Measurements from ENCODE around the gene FKBP15. TPM values are rescaled to one million over a fixed set of nuclear protein-coding genes. Genes with fewer than 3 reads are reported as not detected.

Gene FKBP15
- total and polyA plus RNA-seq, 2 experiments from 2014 or later, result 7.7 to 13.7 TPM

DNA sequence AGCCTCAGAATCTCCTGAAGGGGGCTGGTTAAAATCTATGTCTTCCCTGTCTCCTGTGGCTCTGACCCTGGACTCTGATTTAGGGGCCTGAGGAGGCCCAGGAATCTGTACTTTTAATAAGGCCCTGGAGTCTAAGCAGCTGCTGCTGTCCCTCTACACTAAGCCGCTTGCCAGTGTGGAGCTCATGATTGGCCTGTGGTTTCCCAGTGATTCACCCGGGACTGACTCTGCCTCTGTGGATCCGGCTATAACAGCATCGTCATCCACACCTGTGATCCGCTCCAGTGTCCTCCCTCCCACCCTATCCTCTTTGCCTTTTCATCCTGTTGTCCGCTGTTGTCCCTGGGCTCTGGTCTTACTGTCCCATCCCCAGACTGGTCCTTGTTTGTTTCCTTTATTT is 66.6 kb downstream of the FKBP15 start:
- no peaks in the 10 kb centered on the region for H3K36me3 ChIP-seq (replicated peaks; ENCODE audit: insufficient read depth, low read depth)
- no peak overlapping the region for H2AFZ ChIP-seq
- TF ChIP-seq EZH2phosphoT487 (IDR thresholded peaks at IDR 0.05; ENCODE audit: low read depth, severe bottlenecking, unreplicated experiment) (no peak), EZH2 (IDR thresholded peaks at IDR 0.05; ENCODE audit: borderline replicate concordance) (no peak)
- TF ChIP-seq, protein P1, sequence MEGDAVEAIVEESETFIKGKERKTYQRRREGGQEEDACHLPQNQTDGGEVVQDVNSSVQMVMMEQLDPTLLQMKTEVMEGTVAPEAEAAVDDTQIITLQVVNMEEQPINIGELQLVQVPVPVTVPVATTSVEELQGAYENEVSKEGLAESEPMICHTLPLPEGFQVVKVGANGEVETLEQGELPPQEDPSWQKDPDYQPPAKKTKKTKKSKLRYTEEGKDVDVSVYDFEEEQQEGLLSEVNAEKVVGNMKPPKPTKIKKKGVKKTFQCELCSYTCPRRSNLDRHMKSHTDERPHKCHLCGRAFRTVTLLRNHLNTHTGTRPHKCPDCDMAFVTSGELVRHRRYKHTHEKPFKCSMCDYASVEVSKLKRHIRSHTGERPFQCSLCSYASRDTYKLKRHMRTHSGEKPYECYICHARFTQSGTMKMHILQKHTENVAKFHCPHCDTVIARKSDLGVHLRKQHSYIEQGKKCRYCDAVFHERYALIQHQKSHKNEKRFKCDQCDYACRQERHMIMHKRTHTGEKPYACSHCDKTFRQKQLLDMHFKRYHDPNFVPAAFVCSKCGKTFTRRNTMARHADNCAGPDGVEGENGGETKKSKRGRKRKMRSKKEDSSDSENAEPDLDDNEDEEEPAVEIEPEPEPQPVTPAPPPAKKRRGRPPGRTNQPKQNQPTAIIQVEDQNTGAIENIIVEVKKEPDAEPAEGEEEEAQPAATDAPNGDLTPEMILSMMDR (IDR thresholded peaks at IDR 0.05; ENCODE audit: poor library complexity), result no peak
- no peak for DNase-seq (ENCODE audit: low spot score)
- H3K79me2 ChIP-seq, result no peaks in the 10 kb centered on the region
- no peaks in the 10 kb centered on the region for H3K9me3 ChIP-seq (ENCODE audit: low read depth)
- no peaks in the 10 kb centered on the region for H3K9me2 ChIP-seq (replicated peaks; ENCODE audit: insufficient read depth)
- no peaks in the 10 kb centered on the region for H4K20me1 ChIP-seq (ENCODE audit: insufficient read depth, poor library complexity, severe bottlenecking)
- H3K4me1 ChIP-seq (ENCODE audit: insufficient read depth), result peaks cover 7% of the 10 kb centered on the region
- WGBS (ENCODE audit: low lambda C conversion rate, missing lambda C conversion rate), result 83% methylated on average over 6 of the region's 6 CpGs
- no peak overlapping the region for H3K27ac ChIP-seq
- H3K27me3 ChIP-seq, result no peaks in the 10 kb centered on the region
- H3K4me3 ChIP-seq, result no peak overlapping the region
- no peak overlapping the region for H3K4me2 ChIP-seq

DNA sequence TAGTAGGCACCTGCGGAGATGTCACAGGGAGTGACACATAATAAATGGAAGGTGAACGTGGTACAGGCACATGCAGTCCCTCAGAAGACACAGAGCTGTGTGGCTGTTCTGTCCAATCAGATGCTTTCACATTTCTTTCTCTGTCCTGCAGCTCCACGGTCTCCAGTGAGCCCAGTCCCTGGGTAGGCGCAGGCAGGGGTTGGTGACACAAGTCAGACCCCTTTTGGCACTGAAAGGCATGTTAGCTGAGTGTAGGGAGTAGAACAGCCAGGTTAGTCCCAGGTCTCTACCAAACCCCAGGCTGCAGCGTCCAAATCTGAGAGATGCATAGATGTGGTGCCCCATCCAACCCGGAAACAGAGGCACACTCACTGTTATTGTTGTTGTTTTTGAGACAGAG is 67.5 kb downstream of the FKBP15 start:
- H3K27ac ChIP-seq, result no peak overlapping the region
- no peaks in the 10 kb centered on the region for H3K36me3 ChIP-seq (replicated peaks; ENCODE audit: insufficient read depth, low read depth)
- H3K79me2 ChIP-seq, result no peaks in the 10 kb centered on the region

DNA sequence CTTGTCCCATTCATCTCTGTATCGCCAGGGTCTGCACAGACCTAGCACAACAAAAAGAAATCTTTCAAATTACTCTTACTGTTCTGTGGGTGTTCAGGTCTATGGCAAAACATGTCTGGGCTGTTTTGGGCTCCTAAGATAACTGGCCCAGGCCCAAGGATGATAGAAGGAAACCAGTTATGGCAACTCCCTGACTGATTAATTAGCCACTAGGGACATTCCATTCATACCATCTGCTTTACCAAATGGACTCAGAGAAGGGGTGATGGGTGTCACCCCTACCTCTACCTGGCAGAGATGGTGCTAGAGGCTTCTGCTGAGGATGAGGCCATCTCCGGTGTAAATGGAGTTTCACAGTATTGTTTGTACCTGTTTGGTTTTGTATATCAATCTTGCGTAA is 68.4 kb downstream of the FKBP15 start:
- Histone ChIP-seq H4K20me1 (ENCODE audit: insufficient read depth, poor library complexity, severe bottlenecking) (no peaks in the 10 kb centered on the region), H3K4me1 (ENCODE audit: insufficient read depth) (peaks cover 7% of the 10 kb centered on the region), H3K27me3 (no peaks in the 10 kb centered on the region), H3K36me3 (replicated peaks; ENCODE audit: insufficient read depth, low read depth) (no peaks in the 10 kb centered on the region), H3K9me2 (replicated peaks; ENCODE audit: insufficient read depth) (no peaks in the 10 kb centered on the region), H3K9me3 (ENCODE audit: low read depth) (no peaks in the 10 kb centered on the region), H2AFZ (no peak overlapping the region), H3K4me3 (no peak overlapping the region), H3K27ac (no peak overlapping the region), H3K4me2 (peak overlapping the region; percentile 87), H3K79me2 (no peaks in the 10 kb centered on the region)
- no peak for DNase-seq (ENCODE audit: low spot score)
- 93% methylated on average over 3 of the region's 3 CpGs for WGBS (ENCODE audit: low lambda C conversion rate, missing lambda C conversion rate)
- TF ChIP-seq EZH2 (IDR thresholded peaks at IDR 0.05; ENCODE audit: borderline replicate concordance) (no peak), EZH2phosphoT487 (IDR thresholded peaks at IDR 0.05; ENCODE audit: low read depth, severe bottlenecking, unreplicated experiment) (no peak)
- TF ChIP-seq, protein P1 (IDR thresholded peaks at IDR 0.05; ENCODE audit: poor library complexity), result no peak

More for the DNA sequence above, 67.5 kb downstream of the FKBP15 start:
- Histone ChIP-seq H3K9me2 (replicated peaks; ENCODE audit: insufficient read depth) (no peaks in the 10 kb centered on the region), H3K4me3 (no peak overlapping the region), H2AFZ (no peak overlapping the region), H4K20me1 (ENCODE audit: insufficient read depth, poor library complexity, severe bottlenecking) (no peaks in the 10 kb centered on the region), H3K27me3 (no peaks in the 10 kb centered on the region), H3K9me3 (ENCODE audit: low read depth) (no peaks in the 10 kb centered on the region), H3K4me2 (no peak overlapping the region), H3K4me1 (ENCODE audit: insufficient read depth) (peaks cover 7% of the 10 kb centered on the region)
- 87% methylated on average over 6 of the region's 6 CpGs for WGBS (ENCODE audit: low lambda C conversion rate, missing lambda C conversion rate)
- TF ChIP-seq EZH2 (IDR thresholded peaks at IDR 0.05; ENCODE audit: borderline replicate concordance) (no peak), EZH2phosphoT487 (IDR thresholded peaks at IDR 0.05; ENCODE audit: low read depth, severe bottlenecking, unreplicated experiment) (no peak)
- TF ChIP-seq, protein P1 (IDR thresholded peaks at IDR 0.05; ENCODE audit: poor library complexity), result no peak
- DNase-seq (ENCODE audit: low spot score), result no peak

Data from hepatocyte (in vitro differentiated cells).